GM19455 (cell line): ENCODE data around the gene ITGA2B.
A peak's percentile ranks its signal among the peaks of the same experiment; 100 is the strongest.
"Not testable (repeated sequence)": the region's sequence is repeated elsewhere in the genome, so short reads cannot be mapped to it uniquely, and the experiment has no call there.

Experiments used
- ATAC-seq: cut with Tn5 transposase; IDR thresholded peaks from one replicate; pipeline ENCODE4 v1.9.1; 2021; ENCODE audit not compliant: unreplicated experiment

The ITGA2B gene

GRCh38 chr17:44333371-44333770 lies 56.1 kb downstream of the ITGA2B start:
- ATAC-seq = no peak

DNA sequence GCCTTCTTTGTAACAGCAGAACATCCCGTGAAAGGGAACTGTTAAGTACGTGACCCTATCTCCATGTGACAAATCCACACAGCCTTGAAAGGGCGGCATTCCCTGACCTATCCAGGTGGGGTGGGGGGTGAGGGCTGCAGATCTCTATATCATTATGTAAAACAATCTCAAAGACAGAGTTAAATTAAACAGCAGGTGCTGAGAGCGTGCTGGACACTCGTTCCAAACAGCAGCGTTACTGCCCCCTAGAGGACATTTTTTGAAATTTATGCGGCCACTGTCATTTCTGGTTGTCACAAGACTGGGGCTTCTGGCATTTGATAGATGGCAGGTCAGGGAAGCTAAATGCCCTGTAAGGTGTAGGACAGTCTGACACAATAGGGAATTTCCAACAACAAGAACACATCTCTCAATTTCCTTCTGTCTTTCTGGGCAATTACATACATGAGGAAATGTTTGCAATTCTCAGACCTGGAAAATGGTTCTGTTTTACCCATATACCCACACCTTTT lies 58.1 kb downstream of the ITGA2B start:
- no peak for ATAC-seq

GRCh38 chr17:44330263-44330662 lies 59.2 kb downstream of the ITGA2B start:
- not testable (repeated sequence) for ATAC-seq

- ATAC-seq = not testable (repeated sequence)
Observed at GRCh38 chr17:44329516-44329915, 59.9 kb downstream of the ITGA2B start.

DNA sequence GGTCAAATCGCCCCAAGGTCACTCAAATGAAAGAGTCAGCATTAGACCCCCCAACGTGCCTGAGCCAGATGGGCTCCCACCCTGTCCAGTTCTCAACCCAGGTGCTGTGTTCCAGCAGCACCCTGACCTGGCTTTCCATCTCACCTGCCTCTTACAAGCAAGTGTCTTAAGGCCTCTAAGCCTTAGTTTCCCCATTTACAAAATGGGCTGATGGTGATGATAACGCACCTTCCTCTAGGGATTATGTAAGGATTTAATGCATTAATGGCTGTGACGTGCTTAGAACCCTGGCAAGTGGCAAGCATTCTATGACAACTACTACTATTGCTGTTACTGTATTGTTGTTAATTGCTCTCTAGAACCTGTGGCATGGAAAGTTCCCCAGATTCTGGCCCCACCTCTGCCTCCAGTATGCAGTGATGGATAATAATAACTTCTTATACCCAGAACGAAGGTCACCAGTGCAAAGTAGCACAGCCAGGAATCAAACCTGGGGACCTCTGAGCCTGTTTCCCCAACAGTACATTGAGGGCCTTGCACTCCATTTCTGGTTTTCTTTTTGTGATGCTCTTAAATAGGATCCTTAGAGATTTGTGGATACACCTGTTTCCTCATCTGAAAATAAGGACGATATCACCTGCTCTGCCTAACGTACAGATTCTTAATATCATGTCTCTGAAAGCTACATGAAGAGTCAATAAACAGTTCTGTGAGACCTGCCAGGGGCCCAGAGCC lies 61.6 kb downstream of the ITGA2B start:
- no peak for ATAC-seq

DNA sequence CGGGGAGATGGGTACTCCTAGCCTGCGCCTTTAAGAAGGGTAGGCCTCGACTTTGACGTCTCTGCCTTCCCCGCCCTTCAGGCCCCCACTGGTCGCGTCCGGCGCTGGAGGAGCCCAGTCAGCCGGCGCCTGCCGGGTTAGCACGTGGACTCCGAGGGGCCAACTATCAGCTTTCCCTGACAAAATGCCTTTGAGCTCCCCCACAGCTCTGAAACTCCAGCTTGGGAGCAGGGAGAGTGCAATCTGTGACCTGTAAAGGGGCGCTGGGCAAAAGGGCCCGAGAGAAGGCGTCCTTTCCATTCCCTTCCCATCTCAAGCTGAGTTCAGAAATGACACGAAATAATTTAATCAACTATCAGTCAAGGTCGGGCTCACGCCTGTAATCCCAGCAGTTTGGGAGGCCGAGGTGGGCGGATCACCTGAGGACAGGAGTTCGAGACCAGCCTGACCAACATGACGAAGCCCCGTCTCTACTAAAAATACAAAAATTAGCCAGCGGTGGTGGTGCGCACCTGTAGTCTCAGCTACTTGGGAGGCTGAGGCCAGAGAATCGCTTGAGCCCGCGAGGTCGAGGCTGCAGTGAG lies 62.5 kb downstream of the ITGA2B start:
- ATAC-seq = no peak

DNA sequence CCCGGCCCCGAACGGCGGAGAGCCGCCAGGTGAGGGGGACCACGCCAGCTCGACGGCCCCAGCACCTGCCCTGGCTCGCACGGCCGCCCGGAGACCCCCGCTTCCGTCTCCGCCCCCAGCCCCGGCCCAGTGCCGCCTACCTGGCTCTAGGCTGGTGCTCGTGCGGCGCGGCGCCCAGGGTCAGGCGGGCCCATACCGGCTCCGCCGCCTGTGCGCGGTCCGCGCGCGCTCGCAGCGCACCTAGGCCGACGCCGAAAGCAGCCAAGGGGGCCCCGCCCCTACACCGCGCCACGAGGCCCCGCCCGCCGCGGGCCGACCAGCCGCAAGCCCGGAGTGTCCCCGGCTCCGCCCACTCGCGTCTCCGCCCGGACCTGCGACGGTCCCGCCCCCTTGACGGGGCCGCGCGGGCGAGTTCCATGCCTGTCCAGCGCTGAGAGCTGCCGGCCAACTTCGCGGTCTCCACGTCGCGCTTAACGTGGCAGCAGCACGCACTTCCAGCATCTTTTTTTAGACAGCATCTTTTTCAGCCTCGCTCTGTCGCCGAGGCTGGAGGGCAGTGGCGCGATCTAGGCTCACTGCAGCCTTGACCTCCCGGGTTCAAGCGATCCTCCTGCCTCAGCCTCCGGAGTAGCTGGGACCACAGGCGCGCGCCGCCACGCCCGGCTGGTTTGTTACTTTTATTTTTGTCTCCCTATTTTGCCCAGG lies 64.7 kb downstream of the ITGA2B start, which contains the start of gene SLC25A39:
SLC25A39 (minus strand) TSS at position 253 of the 705 bp plus-strand sequence. CDS start 1,261 bp downstream, outside the sequence.
- peak; percentile 53 for ATAC-seq

GRCh38 chr17:44324092-44324570 lies 65.3 kb downstream of the ITGA2B start:
- ATAC-seq = no peak

DNA sequence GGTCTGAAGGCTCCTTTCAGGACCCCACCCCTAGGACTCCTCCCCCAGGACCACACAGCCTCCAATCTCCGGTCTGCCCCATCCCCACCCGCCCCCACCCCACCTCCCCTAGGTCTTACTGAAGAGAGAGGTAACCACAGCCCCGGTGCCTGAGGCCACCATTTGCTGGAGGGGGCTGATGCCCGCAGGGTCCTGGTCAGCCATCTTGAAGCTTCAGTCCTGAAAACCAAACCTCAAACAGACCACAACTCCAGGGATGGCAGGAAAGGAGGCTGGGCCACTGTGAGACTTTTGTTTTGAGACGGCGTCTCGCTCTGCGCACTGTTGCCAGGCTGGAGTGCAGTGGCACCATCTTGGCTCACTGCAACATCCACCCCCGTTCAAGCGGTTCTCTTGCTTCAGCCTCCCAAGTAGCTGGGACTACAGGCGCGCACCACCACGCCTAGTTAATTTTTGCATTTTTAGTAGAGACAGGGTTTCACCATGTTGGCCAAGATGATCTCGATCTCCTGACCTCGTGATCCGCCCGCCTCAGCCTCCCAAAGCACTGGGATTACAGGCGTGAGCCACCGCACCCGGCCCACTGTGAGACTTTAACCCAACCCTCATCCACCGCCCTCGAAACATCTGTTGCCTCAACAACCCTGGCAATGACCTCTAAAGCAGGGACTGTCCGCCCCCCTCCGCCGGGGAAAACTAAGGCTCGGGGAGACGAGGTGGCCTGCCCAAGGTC lies 65.9 kb downstream of the ITGA2B start:
- no peak for ATAC-seq

- ATAC-seq = no peak
Observed at GRCh38 chr17:44322236-44322895, 67.1 kb downstream of the ITGA2B start.
